Spleen (tissue), 7 donors: ENCODE measurements around the gene CEACAM21.

ENCODE experiments used
- POLR2A ChIP-seq, 3 donors: fragments of 450-650 bp; IDR thresholded peaks; one replicate each; pipeline ENCODE4 v1.5.1; 2017; ENCODE audit warnings: antibody characterized with exemption in 3 of 3, mild to moderate bottlenecking in 1 of 3
- TF ChIP-seq, protein P1 (sequence below), 11 experiments: fragments of 200-600 bp in 7 of 11; fragments of 450-650 bp in 4 of 11; sonication (generic) in 4 of 11; IDR thresholded peaks in 8 of 11; conservative IDR thresholded peaks in 3 of 11; 1 replicate in 7 of 11; 2 replicates in 4 of 11; pipeline versions ENCODE4 v1.4.0 to v1.8.0; 2016 to 2021; ENCODE audit warnings: antibody characterized with exemption in 11 of 11, inconsistent platforms in 4 of 11, mild to moderate bottlenecking in 1 of 11
- donor health status: DM: no; HTN: no; CAD: no; lungs with moderate emphysema.
- donor health status: DM: no; HTN: no; CAD: no.
- donor health status: DM: no; HTN: no; CAD: no.

DNA sequence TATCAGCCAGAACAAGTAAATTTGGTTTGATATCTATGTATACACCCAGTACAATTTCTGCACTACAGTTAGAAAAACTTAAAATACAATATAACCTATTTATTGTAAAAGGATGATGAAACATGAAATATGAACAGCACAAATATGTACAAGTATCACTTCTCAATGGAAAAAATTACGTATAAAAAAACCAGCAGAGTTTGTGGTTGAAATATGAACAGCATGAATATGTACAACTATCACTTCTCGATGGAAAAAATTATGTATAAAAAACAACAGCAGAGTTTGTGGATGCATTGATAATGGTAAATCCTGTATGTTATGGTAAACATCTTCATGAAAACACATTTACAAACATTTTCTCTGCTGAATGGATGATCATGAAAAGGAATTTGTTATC is 32.4 kb upstream of the CEACAM21 start:
- TF ChIP-seq, protein P1, sequence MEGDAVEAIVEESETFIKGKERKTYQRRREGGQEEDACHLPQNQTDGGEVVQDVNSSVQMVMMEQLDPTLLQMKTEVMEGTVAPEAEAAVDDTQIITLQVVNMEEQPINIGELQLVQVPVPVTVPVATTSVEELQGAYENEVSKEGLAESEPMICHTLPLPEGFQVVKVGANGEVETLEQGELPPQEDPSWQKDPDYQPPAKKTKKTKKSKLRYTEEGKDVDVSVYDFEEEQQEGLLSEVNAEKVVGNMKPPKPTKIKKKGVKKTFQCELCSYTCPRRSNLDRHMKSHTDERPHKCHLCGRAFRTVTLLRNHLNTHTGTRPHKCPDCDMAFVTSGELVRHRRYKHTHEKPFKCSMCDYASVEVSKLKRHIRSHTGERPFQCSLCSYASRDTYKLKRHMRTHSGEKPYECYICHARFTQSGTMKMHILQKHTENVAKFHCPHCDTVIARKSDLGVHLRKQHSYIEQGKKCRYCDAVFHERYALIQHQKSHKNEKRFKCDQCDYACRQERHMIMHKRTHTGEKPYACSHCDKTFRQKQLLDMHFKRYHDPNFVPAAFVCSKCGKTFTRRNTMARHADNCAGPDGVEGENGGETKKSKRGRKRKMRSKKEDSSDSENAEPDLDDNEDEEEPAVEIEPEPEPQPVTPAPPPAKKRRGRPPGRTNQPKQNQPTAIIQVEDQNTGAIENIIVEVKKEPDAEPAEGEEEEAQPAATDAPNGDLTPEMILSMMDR (IDR thresholded peaks at IDR 0.05 in 8 of 11, conservative IDR thresholded peaks at IDR 0.05 in 3 of 11) = no peak
- no peak for TF ChIP-seq POLR2A (IDR thresholded peaks at IDR 0.05)
